ENCODE results near the gene LPIN1. TPM values are rescaled to one million over a fixed set of nuclear protein-coding genes. Genes with fewer than 3 reads are reported as not detected.

Gene LPIN1
- total and polyA plus RNA-seq, 4 donors, result 10.1 to 27.4 (median 13.4) TPM

DNA sequence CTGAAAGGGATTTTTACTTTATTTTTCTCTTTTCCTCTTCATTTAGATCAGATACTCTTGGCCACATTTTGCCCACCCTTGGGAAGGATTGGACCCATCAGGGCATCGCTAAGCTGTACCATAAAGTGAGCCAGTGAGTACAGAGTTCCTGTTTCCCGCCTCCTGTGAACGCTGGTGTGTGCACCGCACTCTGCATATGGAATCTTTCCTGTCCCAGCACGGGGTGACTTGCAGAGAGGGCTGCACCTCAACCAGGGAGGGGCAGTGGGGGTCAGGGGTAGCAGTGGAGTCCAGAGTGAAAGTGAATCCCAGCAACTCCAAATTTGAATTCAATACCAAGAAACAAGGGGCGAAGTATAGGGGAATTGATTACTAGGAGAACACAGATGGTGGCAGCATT, 58.6 kb downstream of the LPIN1 start:
- Histone ChIP-seq H3K4me3 (ENCODE audit: low read depth in 1 of 3, low read length in 3 of 3) (no peak overlapping the region), H3K27ac (ENCODE audit: low read depth in 1 of 2, low read length in 2 of 2) (no peak overlapping the region), H3K36me3 (ENCODE audit: control insufficient read depth in 4 of 4, insufficient read depth in 3 of 4, low read depth in 1 of 4, low read length in 3 of 4) (peaks cover 18 to 71% (median 48%) of the 10 kb centered on the region in 4 donors), H3K9ac (ENCODE audit: low read depth in 1 of 2, low read length in 2 of 2) (no peak overlapping the region), H3K27me3 (ENCODE audit: control insufficient read depth in 4 of 4, insufficient read depth in 4 of 4, low read length in 3 of 4) (no peaks in the 10 kb centered on the region), H3K9me3 (ENCODE audit: control insufficient read depth in 4 of 4, low read length in 3 of 4) (no peaks in the 10 kb centered on the region), H3K4me1 (ENCODE audit: control insufficient read depth in 4 of 4, insufficient read depth in 4 of 4, low read length in 3 of 4) (no peaks in the 10 kb centered on the region)
- no peak for TF ChIP-seq MAX (IDR thresholded peaks at IDR 0.05)
- TF ChIP-seq NR2F2 (IDR thresholded peaks at IDR 0.05), result no peak
- no peak for TF ChIP-seq HNF4A (conservative IDR thresholded peaks at IDR 0.05)
- no peak for TF ChIP-seq TAF1 (conservative IDR thresholded peaks at IDR 0.05)
- no peak for TF ChIP-seq RAD21 (IDR thresholded peaks at IDR 0.05)
- TF ChIP-seq EGR1 (IDR thresholded peaks at IDR 0.05; ENCODE audit: low read depth in 2 of 2), result no peak
- TF ChIP-seq FOXA2 (IDR thresholded peaks at IDR 0.05), result no peak
- TF ChIP-seq HNF4G (IDR thresholded peaks at IDR 0.05), result no peak
- no peak for TF ChIP-seq RXRA (IDR thresholded peaks at IDR 0.05)
- no peak for TF ChIP-seq FOXA1 (IDR thresholded peaks at IDR 0.05)
- TF ChIP-seq CTCF (IDR thresholded peaks at IDR 0.05; ENCODE audit: low read depth, low read length, missing input control), result no peak
- no peak for DNase-seq (ENCODE audit: low spot score)
- WGBS, result 96% methylated on average over 6 of the region's 6 CpGs

DNA sequence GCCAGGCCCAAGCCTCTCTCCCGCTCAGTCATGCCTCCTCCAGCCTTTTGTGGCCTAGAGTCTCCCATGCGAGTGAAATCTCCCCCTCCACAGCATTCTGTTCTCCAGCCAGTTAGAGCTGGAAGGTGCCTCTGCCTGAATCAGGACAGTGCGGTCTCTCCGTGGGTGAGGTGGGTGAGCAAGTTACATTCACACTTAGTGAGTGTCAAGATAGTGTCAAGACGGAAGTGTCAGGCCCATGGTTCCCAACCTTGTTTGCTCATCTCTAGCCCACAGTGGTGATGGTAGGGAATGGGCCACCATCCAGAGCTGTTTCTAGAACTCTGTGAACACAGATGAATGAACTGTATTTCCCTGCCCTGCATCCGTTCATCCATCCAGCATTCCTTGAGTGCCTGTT, 59.5 kb downstream of the LPIN1 start:
- H3K9ac ChIP-seq (ENCODE audit: low read depth in 1 of 2, low read length in 2 of 2), result no peak overlapping the region
- no peak for DNase-seq (ENCODE audit: low spot score)
- H3K4me3 ChIP-seq (ENCODE audit: low read depth in 1 of 3, low read length in 3 of 3), result no peak overlapping the region
- no peaks in the 10 kb centered on the region for H3K4me1 ChIP-seq (ENCODE audit: control insufficient read depth in 4 of 4, insufficient read depth in 4 of 4, low read length in 3 of 4)
- H3K27ac ChIP-seq (ENCODE audit: low read depth in 1 of 2, low read length in 2 of 2), result no peak overlapping the region
- TF ChIP-seq JUND (IDR thresholded peaks at IDR 0.05) (no peak), ZBTB33 (IDR thresholded peaks at IDR 0.05) (no peak), TAF1 (conservative IDR thresholded peaks at IDR 0.05) (no peak), FOXA2 (IDR thresholded peaks at IDR 0.05) (no peak), YY1 (IDR thresholded peaks at IDR 0.05) (no peak)
- TF ChIP-seq, protein P1, sequence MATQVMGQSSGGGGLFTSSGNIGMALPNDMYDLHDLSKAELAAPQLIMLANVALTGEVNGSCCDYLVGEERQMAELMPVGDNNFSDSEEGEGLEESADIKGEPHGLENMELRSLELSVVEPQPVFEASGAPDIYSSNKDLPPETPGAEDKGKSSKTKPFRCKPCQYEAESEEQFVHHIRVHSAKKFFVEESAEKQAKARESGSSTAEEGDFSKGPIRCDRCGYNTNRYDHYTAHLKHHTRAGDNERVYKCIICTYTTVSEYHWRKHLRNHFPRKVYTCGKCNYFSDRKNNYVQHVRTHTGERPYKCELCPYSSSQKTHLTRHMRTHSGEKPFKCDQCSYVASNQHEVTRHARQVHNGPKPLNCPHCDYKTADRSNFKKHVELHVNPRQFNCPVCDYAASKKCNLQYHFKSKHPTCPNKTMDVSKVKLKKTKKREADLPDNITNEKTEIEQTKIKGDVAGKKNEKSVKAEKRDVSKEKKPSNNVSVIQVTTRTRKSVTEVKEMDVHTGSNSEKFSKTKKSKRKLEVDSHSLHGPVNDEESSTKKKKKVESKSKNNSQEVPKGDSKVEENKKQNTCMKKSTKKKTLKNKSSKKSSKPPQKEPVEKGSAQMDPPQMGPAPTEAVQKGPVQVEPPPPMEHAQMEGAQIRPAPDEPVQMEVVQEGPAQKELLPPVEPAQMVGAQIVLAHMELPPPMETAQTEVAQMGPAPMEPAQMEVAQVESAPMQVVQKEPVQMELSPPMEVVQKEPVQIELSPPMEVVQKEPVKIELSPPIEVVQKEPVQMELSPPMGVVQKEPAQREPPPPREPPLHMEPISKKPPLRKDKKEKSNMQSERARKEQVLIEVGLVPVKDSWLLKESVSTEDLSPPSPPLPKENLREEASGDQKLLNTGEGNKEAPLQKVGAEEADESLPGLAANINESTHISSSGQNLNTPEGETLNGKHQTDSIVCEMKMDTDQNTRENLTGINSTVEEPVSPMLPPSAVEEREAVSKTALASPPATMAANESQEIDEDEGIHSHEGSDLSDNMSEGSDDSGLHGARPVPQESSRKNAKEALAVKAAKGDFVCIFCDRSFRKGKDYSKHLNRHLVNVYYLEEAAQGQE (IDR thresholded peaks at IDR 0.05), result no peak
- no peaks in the 10 kb centered on the region for H3K27me3 ChIP-seq (ENCODE audit: control insufficient read depth in 4 of 4, insufficient read depth in 4 of 4, low read length in 3 of 4)
- H3K9me3 ChIP-seq (ENCODE audit: control insufficient read depth in 4 of 4, low read length in 3 of 4), result no peaks in the 10 kb centered on the region
- 94% methylated on average over 6 of the region's 6 CpGs for WGBS
- peaks cover 18 to 66% (median 50%) of the 10 kb centered on the region in 4 donors for H3K36me3 ChIP-seq (ENCODE audit: control insufficient read depth in 4 of 4, insufficient read depth in 3 of 4, low read depth in 1 of 4, low read length in 3 of 4)

Measured in liver (tissue), 9 donors.